CD4-positive, CD25-positive, alpha-beta regulatory T cell (primary cell): ENCODE measurements around the gene RBM17. TPM values are rescaled to one million over a fixed set of nuclear protein-coding genes. Genes with fewer than 3 reads are reported as not detected.

Experiments used
- ATAC-seq, 2 donors: fragments of 150-1000 bp; cut with Tn5 transposase; one replicate each; pipeline ENCODE4 v1.10.0; 2021; ENCODE audit warnings: low read depth in 2 of 2, moderate number of reproducible peaks in 2 of 2, moderate library complexity in 1 of 2
- DNase-seq, 3 donors: peaks; one replicate each; pipeline versions ENCODE4 v3.0.0 to v3.0.0-alpha.2; 2012 to 2022; ENCODE audit warnings: mixed read lengths in 1 of 3
- H3K27ac ChIP-seq: one replicate; pipeline ENCODE4 v1.7.0; 2013; ENCODE audit warnings: mild to moderate bottlenecking, low read length; ENCODE audit not compliant: insufficient read depth, poor library complexity, severe bottlenecking
- H3K27me3 ChIP-seq: one replicate; pipeline ENCODE4 v1.7.0; 2013; ENCODE audit warnings: low read length; ENCODE audit not compliant: control insufficient read depth, insufficient read depth
- H3K36me3 ChIP-seq: one replicate; pipeline ENCODE4 v1.7.0; 2013; ENCODE audit warnings: mild to moderate bottlenecking, low read length, moderate library complexity; ENCODE audit not compliant: control insufficient read depth, insufficient read depth
- H3K4me1 ChIP-seq: 2 replicates; pipeline ENCODE4 v1.7.0; 2013; ENCODE audit warnings: mild to moderate bottlenecking, low read length; ENCODE audit not compliant: insufficient read depth, control insufficient read depth, poor library complexity, severe bottlenecking
- H3K4me3 ChIP-seq: one replicate; pipeline ENCODE4 v1.7.0; 2013; ENCODE audit warnings: low read depth, mild to moderate bottlenecking, low read length, moderate library complexity
- H3K9me3 ChIP-seq, 2 experiments: 1 replicate in 1 of 2; 2 replicates in 1 of 2; pipeline ENCODE4 v1.7.0; 2013; ENCODE audit warnings: low read length in 2 of 2, mild to moderate bottlenecking in 1 of 2, moderate library complexity in 1 of 2; ENCODE audit not compliant: control insufficient read depth in 2 of 2
- H3K27ac Mint-ChIP-seq, 3 donors: one replicate each; pipeline ENCODE4 v1.8.0; 2020 to 2022; ENCODE audit warnings: mild to moderate bottlenecking in 3 of 3, mixed read lengths in 3 of 3, moderate library complexity in 2 of 3
- H3K27me3 Mint-ChIP-seq: one replicate; pipeline ENCODE4 v1.8.0; 2022; ENCODE audit warnings: mild to moderate bottlenecking, mixed read lengths
- H3K36me3 Mint-ChIP-seq: one replicate; pipeline ENCODE4 v1.8.0; 2020; ENCODE audit warnings: mixed read lengths
- H3K4me1 Mint-ChIP-seq, 4 donors: one replicate each; pipeline ENCODE4 v1.8.0; 2020 to 2022; ENCODE audit warnings: mixed read lengths in 4 of 4, mild to moderate bottlenecking in 1 of 4
- H3K4me3 Mint-ChIP-seq, 4 donors: one replicate each; pipeline ENCODE4 v1.8.0; 2020 to 2022; ENCODE audit warnings: mild to moderate bottlenecking in 4 of 4, mixed read lengths in 4 of 4, moderate library complexity in 3 of 4
- H3K9me3 Mint-ChIP-seq, 7 donors: one replicate each; pipeline ENCODE4 v1.8.0; 2020 to 2022; ENCODE audit warnings: mixed read lengths in 7 of 7, mild to moderate bottlenecking in 3 of 7, moderate library complexity in 2 of 7
- polyA plus RNA-seq, 4 donors: library from polyadenylated mRNA; unstranded; fragments of 300-500 nt; fragmentation: Illumina TruSeq; gene quantifications; one replicate each; pipeline ENCODE4 v1.2.3, GENCODE V29; 2021
- total RNA-seq: library from RNA; stranded (reverse); gene quantifications from one replicate; pipeline ENCODE4 v1.2.3, GENCODE V29; 2022

RBM17 gene
- total and polyA plus RNA-seq, 5 donors from 2014 or later = 63.6 to 168 (median 66.8) TPM

DNA sequence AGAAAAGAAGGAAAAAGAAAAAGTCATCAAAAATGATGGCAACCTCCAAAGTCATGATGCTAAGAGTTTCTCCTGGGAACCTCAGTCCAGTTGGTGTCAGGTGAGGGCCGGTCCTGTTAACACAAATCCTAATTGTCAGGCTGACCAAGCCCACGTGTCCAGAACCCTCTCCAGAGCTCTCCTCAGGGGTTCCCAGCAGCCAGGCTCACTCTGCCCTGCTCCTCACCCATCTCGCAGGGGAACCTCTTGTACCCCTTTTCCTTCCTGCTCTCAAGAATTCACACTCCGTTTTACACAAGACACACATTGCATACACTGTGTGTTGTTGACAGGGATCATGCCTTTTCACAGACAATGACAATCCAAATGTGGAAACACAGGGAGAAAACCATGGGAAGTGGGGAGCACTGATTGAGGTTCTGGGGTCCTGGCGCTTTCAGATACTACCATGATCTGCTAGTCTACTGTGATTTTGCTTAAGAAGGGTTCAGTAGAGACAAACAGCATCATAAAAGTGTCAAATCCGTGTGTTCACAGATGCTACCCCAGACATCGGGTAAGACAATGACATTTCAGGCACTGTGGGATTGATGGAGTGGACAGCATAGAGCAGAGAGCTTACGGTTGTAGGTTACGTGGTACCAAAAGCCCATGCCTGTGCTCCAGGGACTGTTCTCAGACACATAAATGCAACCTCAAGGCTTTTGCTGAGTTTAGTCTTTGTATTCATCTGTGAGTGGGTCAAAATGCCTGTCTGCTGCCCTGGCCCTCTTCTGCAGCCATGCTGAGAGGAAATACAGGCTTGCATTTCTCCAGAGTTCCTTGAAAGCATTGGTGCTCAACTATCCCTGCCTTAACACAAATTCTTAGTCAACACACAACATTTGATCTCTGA lies 42.7 kb upstream of the RBM17 start:
- Mint-ChIP-seq H3K9me3 (no peaks in the 10 kb centered on the region), H3K4me3 (peak overlapping the region; percentile 83 to 93 (median 84)), H3K4me1 (peaks cover 35 to 96% (median 80%) of the 10 kb centered on the region in 4 donors), H3K27me3 (peaks cover 4% of the 10 kb centered on the region), H3K27ac (peak overlapping the region; percentile 85 to 90 (median 89)), H3K36me3 (peaks cover 45% of the 10 kb centered on the region)
- Histone ChIP-seq H3K9me3 (no peaks in the 10 kb centered on the region), H3K36me3 (peaks cover 56% of the 10 kb centered on the region), H3K4me3 (peak overlapping the region; percentile 91), H3K27me3 (no peaks in the 10 kb centered on the region), H3K27ac (peak overlapping the region; percentile 94), H3K4me1 (peaks cover 98% of the 10 kb centered on the region)
- DNase-seq (no peak), ATAC-seq (no peak)

DNA sequence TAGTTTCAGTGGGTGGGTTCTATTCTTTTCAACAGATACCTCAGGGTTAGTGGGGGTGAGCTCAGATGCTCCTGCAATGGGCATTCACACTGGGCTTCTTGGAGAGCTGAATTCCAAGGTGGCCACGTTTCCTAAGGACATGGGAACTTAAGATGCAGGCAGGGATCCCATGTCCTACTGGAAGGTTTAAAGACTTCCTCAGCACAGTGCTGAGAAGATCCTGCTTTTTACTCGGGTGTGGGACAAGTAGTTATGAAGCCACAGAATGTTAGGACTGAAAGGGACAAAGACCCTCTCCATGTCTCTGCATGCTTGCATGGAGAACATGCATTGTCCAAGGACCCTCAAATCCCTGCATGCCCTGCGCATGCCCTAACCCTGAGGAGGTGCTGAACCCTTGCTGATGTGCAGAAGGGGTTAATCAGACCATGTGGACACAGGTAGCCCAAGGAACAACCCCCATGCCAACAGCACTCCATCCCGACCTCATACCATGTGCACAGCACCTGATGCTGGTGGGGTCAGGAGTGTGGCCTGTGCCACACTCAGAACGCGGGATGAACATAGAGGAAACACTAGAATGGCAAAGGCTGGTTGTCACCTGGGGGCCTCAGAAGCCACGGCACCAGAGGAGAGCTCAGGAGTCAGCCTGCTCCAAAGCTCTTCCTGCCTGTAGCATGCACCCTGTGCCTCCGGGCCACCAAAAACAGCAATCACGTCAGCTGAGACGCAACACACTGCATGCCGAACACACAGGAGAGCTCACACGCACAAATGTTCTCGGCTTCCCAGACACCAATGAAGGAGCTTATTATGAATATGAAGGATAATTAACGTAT lies 41.8 kb upstream of the RBM17 start:
- no peaks in the 10 kb centered on the region for H3K9me3 Mint-ChIP-seq
- Histone ChIP-seq H3K36me3 (peaks cover 53% of the 10 kb centered on the region), H3K27me3 (no peaks in the 10 kb centered on the region), H3K9me3 (no peaks in the 10 kb centered on the region), H3K27ac (peak overlapping the region; percentile 94), H3K4me3 (peak overlapping the region; percentile 91), H3K4me1 (peaks cover 96% of the 10 kb centered on the region)
- peak overlapping the region; percentile 85 to 90 (median 89) for H3K27ac Mint-ChIP-seq
- H3K4me1 Mint-ChIP-seq = peaks cover 32 to 93% (median 79%) of the 10 kb centered on the region in 4 donors
- DNase-seq = no peak
- H3K4me3 Mint-ChIP-seq = peak overlapping the region; percentile 83 to 93 (median 84)
- ATAC-seq = no peak
- H3K27me3 Mint-ChIP-seq = peaks cover 5% of the 10 kb centered on the region
- peaks cover 46% of the 10 kb centered on the region for H3K36me3 Mint-ChIP-seq

DNA sequence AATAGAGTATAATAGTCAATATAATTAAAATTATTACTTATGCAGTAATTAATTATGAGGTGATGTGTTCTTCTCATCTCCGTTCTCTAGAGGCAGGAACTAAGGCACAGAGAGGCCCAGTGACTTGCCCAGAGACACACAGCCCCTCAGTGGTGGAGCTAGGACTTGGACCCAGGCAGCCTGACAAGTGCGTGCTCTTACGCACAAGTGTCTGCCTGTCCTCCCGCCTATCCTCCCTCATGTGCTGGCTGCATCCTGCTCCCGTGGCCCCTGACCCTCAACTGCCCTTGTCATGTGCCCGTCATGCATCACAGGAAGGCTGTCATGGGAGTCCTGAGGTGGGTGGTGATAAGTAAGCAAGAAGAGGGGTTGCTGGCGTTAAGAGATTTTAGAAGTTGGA lies 41.0 kb upstream of the RBM17 start:
- Mint-ChIP-seq H3K9me3 (no peaks in the 10 kb centered on the region), H3K4me1 (peaks cover 26 to 93% (median 80%) of the 10 kb centered on the region in 4 donors), H3K36me3 (peaks cover 52% of the 10 kb centered on the region), H3K4me3 (peak overlapping the region; percentile 91 to 97 (median 94)), H3K27me3 (peaks cover 5% of the 10 kb centered on the region), H3K27ac (peak overlapping the region; percentile 98 to 99 (median 98))
- ATAC-seq (no peak), DNase-seq (peak in 1 of 3 donors; percentile 59)
- Histone ChIP-seq H3K27me3 (no peaks in the 10 kb centered on the region), H3K4me1 (peaks cover 99% of the 10 kb centered on the region), H3K27ac (peak overlapping the region; percentile 94), H3K4me3 (peak overlapping the region; percentile 74), H3K36me3 (peaks cover 49% of the 10 kb centered on the region), H3K9me3 (no peaks in the 10 kb centered on the region)

DNA sequence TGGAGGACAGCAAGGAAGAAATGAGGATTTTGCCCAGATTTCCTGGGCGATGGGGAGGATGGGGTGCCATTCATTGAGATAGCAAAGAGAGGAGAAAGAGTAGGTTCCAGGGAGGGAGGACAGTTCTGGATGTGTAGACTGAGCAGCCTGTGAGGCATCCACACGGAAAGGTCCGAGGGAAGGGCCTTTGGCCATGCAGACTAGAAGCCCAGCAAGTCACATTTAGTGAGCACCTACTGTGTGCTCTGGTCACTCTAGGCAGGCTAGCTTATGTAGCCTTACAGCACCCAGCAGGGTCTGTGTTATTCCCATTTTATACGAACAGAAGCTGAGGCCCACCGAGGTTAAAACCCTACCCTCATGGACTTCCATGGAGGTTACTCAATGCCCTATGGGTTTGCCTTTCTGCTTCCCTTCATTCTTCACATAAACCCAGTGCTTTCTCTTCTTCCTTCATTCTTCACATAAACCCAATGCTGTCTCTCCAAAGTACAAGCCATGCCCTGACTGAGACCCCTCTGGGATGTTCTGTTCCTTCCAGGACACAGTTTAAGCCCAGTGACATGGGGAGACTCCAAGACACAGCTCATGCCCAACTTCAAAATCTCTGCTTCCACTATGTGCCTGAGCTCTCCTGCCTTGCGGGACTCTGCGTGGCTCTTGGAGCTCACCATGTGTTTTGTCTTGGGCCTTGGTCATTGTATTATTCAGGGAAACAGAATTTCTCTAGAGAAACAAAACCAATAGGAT lies 40.4 kb upstream of the RBM17 start:
- no peak for ATAC-seq
- Mint-ChIP-seq H3K4me1 (peaks cover 25 to 92% (median 75%) of the 10 kb centered on the region in 4 donors), H3K27me3 (peaks cover 5% of the 10 kb centered on the region), H3K4me3 (peak overlapping the region; percentile 91 to 97 (median 94)), H3K27ac (peak overlapping the region; percentile 98 to 99 (median 98)), H3K36me3 (peaks cover 47% of the 10 kb centered on the region), H3K9me3 (no peaks in the 10 kb centered on the region)
- peaks cover 99% of the 10 kb centered on the region for H3K4me1 ChIP-seq
- H3K36me3 ChIP-seq = peaks cover 45% of the 10 kb centered on the region
- H3K4me3 ChIP-seq = peak overlapping the region; percentile 74
- no peaks in the 10 kb centered on the region for H3K27me3 ChIP-seq
- DNase-seq = no peak
- no peaks in the 10 kb centered on the region for H3K9me3 ChIP-seq
- H3K27ac ChIP-seq = peak overlapping the region; percentile 94

DNA sequence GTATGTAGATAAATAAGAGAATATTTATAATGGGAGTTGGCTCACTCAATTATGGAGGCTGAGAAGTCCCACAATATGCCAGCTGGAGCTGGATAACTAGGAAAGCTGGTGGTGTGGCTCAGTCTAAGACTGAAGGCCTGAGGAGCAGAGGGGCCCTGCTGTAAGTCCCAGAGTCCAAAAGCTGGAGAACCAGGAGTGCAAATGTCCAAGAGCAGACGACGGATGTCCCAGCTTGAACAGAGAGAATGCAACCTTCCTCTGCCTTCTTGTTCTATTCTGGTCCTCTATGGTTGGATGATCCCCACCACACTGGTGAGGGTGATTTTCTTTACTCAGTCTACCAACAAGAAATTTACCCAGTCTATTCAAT lies 39.8 kb upstream of the RBM17 start:
- Mint-ChIP-seq H3K27me3 (peaks cover 5% of the 10 kb centered on the region), H3K27ac (peak overlapping the region; percentile 98 to 99 (median 98)), H3K4me3 (peak overlapping the region; percentile 91 to 97 (median 94)), H3K4me1 (peaks cover 24 to 92% (median 75%) of the 10 kb centered on the region in 4 donors), H3K9me3 (no peaks in the 10 kb centered on the region), H3K36me3 (peaks cover 49% of the 10 kb centered on the region)
- H3K36me3 ChIP-seq = peaks cover 42% of the 10 kb centered on the region
- ATAC-seq = no peak
- peaks cover 99% of the 10 kb centered on the region for H3K4me1 ChIP-seq
- DNase-seq = no peak
- peak overlapping the region; percentile 74 for H3K4me3 ChIP-seq
- H3K27me3 ChIP-seq = no peaks in the 10 kb centered on the region
- no peaks in the 10 kb centered on the region for H3K9me3 ChIP-seq
- peak overlapping the region; percentile 94 for H3K27ac ChIP-seq

DNA sequence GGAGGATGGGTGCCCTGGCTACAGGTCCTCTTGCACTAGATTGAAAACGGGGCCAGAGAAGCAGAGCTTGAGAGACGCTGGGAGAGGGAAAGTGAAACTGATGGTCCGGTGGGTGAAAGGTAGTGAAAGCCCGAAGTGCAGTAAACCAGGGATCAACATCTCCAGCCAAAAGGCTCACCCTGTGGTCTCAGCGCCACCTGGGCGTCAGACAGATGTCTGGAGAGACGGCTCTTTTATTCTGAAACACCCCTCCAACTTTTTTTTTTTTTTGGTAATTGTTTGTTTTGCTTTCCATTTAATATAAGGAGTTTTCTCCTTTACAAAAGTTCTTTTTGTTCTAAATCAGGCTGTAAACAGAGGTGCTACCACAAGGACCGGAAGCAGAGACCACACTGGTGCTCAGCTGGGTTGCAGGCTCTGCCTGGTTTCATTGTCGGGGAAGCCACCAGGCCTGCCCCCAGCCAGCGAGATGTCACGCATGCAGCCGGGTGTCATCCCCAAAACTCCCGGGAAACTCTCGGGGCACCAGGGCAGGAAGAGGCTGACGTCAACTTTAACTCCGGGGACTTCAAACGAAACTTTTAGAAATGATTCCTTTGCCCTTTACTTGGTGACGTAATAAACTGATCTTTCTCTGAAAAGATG lies 37.9 kb upstream of the RBM17 start:
- Mint-ChIP-seq H3K9me3 (no peaks in the 10 kb centered on the region), H3K36me3 (peaks cover 45% of the 10 kb centered on the region)

More for the DNA sequence above, 37.9 kb upstream of the RBM17 start:
- H3K4me1 ChIP-seq = peaks cover 95% of the 10 kb centered on the region
- Mint-ChIP-seq H3K27ac (peak overlapping the region; percentile 98 to 99 (median 98)), H3K4me3 (peak overlapping the region; percentile 91 to 97 (median 94)), H3K4me1 (peaks cover 19 to 87% (median 68%) of the 10 kb centered on the region in 4 donors), H3K27me3 (peaks cover 5% of the 10 kb centered on the region)
- no peaks in the 10 kb centered on the region for H3K9me3 ChIP-seq
- peaks cover 38% of the 10 kb centered on the region for H3K36me3 ChIP-seq
- peak overlapping the region; percentile 94 for H3K27ac ChIP-seq
- peak overlapping the region; percentile 74 for H3K4me3 ChIP-seq
- H3K27me3 ChIP-seq = no peaks in the 10 kb centered on the region
- DNase-seq (peak; percentile 92 to 94 (median 93)), ATAC-seq (peak; percentile 68 to 69)
